ENCODE measurements around the gene EFNA5.

EFNA5 gene

GRCh38 chr5:107670932-107671741 lies at the start of gene EFNA5:
Gene EFNA5, minus strand, starts transcription at chr5:107670937.
- in situ Hi-C loops (cut with MboI; ENCODE audit: low sequenced_read_pairs), result no loop called here

GRCh38 chr5:107719034-107719606 lies 48.4 kb upstream of the EFNA5 start:
- in situ Hi-C loops (cut with MboI; ENCODE audit: low sequenced_read_pairs), result no loop called here

- in situ Hi-C loops (cut with MboI; ENCODE audit: low sequenced_read_pairs), result no loop called here
These were observed 47.1 kb upstream of the EFNA5 start for GRCh38 chr5:107717816-107718215.

- in situ Hi-C loops (cut with MboI; ENCODE audit: low sequenced_read_pairs), result no loop called here
These were observed 42.5 kb upstream of the EFNA5 start for GRCh38 chr5:107713228-107713627.

GRCh38 chr5:107712359-107712870 lies 41.7 kb upstream of the EFNA5 start:
- in situ Hi-C loops (cut with MboI; ENCODE audit: low sequenced_read_pairs), result no loop called here

GRCh38 chr5:107705402-107706014 lies 34.8 kb upstream of the EFNA5 start:
- in situ Hi-C loops (cut with MboI; ENCODE audit: low sequenced_read_pairs), result no loop called here

GRCh38 chr5:107704681-107705401 lies 34.1 kb upstream of the EFNA5 start:
- in situ Hi-C loops (cut with MboI; ENCODE audit: low sequenced_read_pairs), result no loop called here

GRCh38 chr5:107700481-107700880 lies 29.7 kb upstream of the EFNA5 start:
- in situ Hi-C loops (cut with MboI; ENCODE audit: low sequenced_read_pairs), result no loop called here

- in situ Hi-C loops (cut with MboI; ENCODE audit: low sequenced_read_pairs), result no loop called here
These were observed 28.7 kb upstream of the EFNA5 start for GRCh38 chr5:107699425-107699824.

- in situ Hi-C loops (cut with MboI; ENCODE audit: low sequenced_read_pairs), result no loop called here
These were observed 27.5 kb upstream of the EFNA5 start for GRCh38 chr5:107698286-107698685.

GRCh38 chr5:107696498-107696897 lies 25.8 kb upstream of the EFNA5 start:
- in situ Hi-C loops (cut with MboI; ENCODE audit: low sequenced_read_pairs), result no loop called here

- in situ Hi-C loops (cut with MboI; ENCODE audit: low sequenced_read_pairs), result no loop called here
These were observed 25.3 kb upstream of the EFNA5 start for GRCh38 chr5:107696080-107696479.

- in situ Hi-C loops (cut with MboI; ENCODE audit: low sequenced_read_pairs), result no loop called here
These were observed 17.2 kb upstream of the EFNA5 start for GRCh38 chr5:107687937-107688336.

GRCh38 chr5:107687404-107687803 lies 16.7 kb upstream of the EFNA5 start:
- in situ Hi-C loops (cut with MboI; ENCODE audit: low sequenced_read_pairs), result no loop called here

GRCh38 chr5:107682533-107682932 lies 11.8 kb upstream of the EFNA5 start:
- in situ Hi-C loops (cut with MboI; ENCODE audit: low sequenced_read_pairs), result no loop called here

- in situ Hi-C loops (cut with MboI; ENCODE audit: low sequenced_read_pairs), result no loop called here
These were observed 10.1 kb upstream of the EFNA5 start for GRCh38 chr5:107680799-107681198.

- in situ Hi-C loops (cut with MboI; ENCODE audit: low sequenced_read_pairs), result no loop called here
These were observed 9.4 kb upstream of the EFNA5 start for GRCh38 chr5:107680099-107680498.

GRCh38 chr5:107676702-107677101 lies 6.0 kb upstream of the EFNA5 start:
- in situ Hi-C loops (cut with MboI; ENCODE audit: low sequenced_read_pairs), result no loop called here

GRCh38 chr5:107675201-107675600 lies 4.5 kb upstream of the EFNA5 start:
- in situ Hi-C loops (cut with MboI; ENCODE audit: low sequenced_read_pairs), result no loop called here

GRCh38 chr5:107674655-107675054 lies 3.9 kb upstream of the EFNA5 start:
- in situ Hi-C loops (cut with MboI; ENCODE audit: low sequenced_read_pairs), result no loop called here
